ENCODE data around the gene LGALS3BP.

The LGALS3BP gene

DNA sequence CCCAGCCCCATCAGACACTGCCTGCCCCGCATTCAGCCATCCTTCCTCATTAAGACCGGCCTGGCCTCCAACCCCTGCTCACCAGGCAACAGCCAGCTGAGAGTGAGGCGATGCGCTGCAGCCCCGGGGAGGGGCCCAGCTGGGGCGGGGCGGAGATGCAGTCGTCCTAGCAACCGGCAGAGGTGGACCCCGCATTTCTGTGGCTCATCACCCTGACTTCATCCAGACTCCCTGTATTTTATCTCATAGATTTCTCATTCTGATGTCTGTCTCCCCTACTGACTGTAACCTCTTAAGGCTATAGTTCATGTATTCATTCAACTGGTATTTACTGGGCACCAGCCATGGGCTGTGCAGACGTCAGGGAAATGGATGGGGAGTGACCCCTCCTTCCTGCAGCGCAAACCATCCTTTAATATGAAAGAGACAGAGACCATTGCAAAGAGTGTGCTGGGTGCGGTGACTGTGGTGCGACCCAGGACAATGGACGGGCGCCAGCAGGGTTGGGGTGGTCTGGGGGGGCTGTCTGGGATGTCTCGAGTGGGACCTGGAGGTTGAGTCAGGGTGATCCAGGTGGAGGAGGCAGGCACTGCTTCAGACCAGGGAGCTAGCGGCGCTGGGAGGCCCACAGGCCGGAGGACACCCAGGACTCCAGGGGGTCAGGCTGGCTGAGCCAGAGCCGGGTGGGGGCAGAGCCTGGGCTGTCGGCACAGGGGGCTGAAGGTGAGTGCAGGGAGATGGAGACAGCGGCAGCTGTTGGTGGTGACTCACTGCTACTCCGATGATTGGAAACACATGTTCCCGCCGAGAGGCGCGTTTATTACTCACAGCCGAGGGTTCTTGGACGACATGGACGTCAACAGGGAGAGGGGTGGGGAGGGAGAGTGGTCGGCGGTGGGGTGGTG is 44.1 kb downstream of the LGALS3BP start:
- DNase-seq, result no peak

DNA sequence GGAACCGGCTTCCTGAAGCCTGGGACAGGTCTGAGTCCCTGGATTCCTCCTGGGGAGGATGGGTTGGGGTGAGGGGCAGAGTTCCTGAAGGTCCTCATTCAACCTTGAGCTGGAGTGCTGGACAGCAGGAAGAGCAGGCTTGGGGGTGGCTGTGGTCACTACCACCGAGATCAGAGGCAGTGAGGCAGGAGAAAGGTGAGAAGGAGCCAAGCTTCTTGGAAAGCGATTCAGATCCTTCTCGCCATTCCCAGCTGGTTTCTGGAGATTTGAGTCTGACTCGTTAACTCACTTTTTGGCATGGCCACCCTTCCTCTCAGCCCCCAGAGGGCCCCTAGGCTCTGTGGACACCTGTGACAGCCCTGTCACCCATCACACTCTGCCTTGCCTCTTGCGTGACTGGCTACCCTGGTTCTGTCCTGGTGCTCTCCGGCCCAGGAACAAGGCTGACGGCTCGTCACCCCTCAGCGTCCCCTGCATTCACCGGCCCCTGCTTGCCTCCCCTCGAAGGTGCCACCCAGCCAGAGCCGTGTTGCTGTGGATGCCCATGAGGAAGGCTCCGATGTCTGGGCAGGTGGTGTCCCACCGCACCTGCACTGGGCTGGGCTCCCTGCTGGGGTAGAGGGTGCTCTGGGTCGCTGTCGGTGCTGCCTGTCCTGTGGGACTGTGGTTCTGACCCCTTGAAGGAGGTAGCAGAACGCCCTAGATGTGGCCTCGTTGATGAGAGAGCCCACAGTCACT is 44.9 kb downstream of the LGALS3BP start:
- no peak for DNase-seq

DNA sequence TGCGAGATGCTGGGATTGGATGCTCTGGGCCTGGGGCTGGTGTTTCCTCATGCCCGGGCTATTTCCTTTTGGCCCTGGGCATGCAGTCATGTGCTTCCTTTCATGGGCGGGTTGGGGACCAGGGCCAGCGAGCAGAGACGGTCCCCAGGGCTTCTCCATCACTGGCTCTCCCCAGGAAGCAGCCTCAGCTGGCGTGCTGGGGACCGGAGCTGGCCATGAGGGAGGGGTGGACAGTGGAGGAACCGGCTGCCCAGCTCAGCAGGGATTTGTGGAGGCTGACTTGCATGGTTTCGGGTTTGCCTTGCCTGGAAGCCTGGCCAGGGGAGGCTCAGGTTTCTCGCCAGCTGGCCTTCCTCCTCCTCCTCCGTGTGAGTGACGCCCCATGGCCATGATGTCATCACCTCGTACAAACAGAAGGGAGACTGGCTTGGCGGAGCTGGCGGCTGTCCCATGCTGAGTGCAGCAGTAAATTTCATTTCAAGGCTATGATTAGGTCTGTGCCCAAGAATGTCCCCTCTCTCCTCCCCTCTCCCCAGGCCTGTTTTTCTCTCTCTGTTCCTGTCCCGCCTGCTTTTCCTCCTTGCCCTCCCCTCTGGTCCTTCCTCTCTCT is 45.7 kb downstream of the LGALS3BP start:
- DNase-seq, result no peak

DNA sequence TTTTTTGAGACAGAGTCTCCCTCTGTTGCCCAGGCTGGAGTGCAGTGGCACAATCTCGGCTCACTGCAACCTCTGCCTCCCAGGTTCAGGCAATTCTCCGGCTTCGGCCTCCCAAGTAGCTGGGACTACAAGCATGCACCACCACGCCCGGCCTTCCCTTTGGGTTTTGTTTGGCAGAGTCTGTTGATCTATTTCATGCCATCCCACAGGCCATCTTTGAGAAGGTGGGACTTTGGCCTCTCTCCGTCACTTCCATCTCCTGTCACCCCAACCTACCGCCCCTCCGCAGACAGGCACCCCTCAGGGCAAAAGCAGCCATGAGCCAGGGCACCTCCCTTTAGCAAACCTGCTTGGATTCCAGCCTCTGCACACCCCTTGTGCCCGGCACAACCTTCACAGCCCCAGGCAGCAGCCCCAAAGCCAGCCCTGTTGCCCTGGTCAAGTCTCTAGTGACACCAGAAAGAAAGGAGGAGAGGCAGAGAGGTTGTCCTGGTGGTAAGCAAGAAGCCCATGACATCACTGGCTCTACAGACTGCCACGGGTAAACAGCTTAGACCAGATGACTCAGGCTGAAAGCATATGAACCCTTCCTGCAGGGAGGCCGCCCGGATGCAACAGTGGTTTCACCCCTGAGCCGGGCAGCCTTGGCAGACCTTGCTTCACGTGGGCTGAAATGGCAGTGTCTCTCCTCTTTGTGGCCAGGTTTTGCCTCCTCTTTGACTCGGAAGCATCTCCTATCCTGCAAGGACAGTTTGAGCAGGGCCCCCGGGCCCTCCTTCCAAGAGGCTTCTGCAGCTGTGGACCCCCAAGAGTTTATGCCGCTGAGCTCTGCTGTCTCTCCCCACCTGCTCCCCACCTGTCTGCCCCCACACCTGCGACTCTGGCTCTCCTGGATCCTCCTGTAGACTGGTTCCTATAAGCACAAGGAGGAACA is 46.4 kb downstream of the LGALS3BP start:
- peak; percentile 35 for DNase-seq

DNA sequence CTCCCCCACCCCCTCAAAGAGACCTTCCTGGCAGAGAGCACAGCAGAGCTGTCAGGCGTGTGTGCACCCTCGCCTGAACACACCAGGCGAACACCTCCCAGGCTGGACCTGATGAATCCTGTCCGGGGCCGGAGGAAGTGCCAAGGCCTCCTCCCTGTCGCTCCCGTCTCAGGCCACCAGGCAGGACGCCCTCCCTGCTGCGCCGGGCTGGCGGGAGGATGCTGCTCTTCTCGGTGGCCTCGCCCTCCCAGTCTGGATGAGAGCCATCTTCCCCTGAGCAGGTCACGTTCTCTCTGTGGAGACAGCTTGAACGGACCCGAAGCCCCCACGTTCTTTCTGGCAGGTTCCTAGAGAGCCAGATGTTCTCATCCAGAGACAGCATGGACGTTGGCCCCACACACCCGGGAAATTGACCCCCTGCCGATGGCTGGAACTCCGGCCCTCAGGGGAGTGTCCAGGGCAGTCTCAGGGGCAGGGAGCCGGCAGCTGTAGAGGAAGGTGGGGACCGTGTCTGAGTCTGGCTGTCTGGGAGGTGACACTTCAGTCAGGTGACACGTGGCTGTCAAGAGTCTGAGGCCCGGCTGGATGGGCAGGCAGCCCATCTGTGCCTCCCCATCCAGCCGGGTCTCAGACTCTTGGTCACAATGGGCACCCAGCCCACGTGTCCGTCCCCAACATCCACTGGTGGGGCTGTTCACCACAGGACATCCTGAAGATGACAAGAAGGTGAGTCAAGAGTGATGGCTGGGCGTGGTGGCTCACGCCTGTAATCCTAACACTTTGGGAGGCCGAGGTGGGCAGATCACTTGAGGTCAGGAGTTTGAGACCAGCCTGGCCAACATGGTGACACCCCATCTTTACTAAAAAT is 49.6 kb downstream of the LGALS3BP start:
- DNase-seq, result no peak

DNA sequence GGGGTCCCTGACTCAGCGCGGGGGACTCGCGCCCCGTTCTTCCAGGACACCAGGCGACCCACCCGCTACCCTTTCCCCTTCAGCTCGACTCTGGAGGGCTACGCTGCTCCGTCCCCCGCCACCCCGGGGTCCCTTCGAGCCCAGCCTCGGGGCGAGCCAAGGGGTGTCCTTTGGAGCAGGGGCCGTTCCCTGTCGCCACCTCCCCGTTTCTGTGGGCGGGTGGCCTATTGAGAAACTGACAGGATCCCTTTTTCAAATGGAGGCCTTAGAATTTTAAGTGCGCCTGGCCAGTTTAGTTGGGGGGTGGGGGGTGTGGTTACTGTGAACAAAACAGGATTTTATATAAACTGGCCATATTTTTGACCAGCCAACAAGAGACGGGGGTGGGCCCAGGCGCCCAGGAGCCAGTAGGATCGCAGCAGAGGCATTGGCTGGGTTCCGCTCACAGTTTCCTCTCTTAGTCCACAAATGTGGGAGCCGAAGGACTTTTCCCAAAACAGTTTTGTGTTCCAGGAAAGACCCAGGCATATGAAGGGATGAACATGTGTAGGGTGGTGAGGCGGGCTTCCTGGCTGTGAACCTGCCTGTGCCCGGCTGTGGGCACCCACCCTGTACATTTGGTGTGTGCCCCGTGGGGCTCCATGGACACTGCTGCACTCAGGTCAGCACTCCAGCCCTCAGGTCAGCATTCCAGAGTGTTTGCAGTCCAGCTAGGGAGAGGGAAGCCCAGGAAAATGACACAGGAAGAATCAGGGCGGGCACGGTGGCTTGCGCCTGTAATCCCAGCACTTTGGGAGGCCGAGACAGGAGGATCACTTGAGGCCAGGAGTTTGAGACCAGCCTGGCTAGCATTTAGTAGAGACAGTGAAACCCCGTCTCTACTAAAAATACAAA is 53.8 kb downstream of the LGALS3BP start:
- DNase-seq, result peak; percentile 58

DNA sequence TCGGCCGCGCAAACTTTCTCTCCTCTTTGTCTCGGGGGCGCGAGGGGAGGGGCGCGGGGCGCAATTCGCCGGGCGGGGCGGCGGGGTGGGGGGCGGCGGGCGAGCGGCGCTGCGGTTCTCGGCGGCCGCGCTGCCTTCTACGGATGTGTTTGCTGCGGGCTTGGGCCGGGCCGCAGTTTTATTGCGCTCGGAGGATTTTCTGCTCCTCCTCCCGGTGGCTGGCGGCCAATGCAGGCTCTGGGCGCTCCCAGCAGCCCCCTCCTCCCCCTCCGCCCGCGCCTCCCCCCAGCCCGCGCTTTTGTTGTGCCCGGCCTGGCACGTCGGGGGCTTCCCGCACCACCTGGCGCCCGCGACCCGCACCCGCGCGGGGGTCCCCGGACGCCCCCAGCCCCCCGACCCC is 54.5 kb downstream of the LGALS3BP start, which contains the start of gene TIMP2:
TSS of gene TIMP2 (minus strand) at position 154 of the 400 bp plus-strand sequence. CDS start 299 bp downstream, outside the sequence.
- DNase-seq, result peak; percentile 85

DNA sequence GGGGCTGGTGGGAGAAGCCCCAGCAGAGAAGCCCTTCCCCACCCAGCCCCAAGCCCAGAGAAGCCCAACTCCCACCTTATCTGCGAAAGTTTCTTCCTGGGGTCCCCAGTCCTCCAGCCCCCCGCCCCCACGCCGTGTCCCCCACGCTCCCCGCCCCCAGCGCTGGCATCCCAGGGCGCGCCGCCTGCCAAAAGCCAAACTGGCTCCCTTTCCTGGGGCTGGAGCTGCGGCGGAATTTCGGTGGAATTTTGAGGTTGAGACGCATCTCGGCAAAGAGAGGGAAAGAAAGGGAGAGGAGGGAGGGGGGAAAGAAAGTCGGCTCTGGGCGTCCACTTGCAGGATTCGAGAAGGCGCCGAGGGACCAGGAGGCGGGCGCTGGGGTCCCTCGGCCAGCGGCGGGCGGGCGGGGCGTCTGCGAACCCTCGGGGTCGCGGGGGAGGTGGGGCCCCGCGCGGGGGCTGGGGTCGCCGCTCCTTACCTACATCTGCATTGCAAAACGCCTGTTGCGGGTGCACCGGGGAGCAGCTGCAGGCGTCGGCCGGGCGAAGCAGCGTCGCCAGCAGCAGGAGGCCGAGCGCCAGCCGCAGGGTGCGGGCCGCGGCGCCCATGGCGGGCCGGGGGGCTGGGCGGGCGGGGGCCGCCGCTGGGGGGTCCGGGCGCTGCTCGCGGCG is 55.1 kb downstream of the LGALS3BP start:
- no peak for DNase-seq

DNA sequence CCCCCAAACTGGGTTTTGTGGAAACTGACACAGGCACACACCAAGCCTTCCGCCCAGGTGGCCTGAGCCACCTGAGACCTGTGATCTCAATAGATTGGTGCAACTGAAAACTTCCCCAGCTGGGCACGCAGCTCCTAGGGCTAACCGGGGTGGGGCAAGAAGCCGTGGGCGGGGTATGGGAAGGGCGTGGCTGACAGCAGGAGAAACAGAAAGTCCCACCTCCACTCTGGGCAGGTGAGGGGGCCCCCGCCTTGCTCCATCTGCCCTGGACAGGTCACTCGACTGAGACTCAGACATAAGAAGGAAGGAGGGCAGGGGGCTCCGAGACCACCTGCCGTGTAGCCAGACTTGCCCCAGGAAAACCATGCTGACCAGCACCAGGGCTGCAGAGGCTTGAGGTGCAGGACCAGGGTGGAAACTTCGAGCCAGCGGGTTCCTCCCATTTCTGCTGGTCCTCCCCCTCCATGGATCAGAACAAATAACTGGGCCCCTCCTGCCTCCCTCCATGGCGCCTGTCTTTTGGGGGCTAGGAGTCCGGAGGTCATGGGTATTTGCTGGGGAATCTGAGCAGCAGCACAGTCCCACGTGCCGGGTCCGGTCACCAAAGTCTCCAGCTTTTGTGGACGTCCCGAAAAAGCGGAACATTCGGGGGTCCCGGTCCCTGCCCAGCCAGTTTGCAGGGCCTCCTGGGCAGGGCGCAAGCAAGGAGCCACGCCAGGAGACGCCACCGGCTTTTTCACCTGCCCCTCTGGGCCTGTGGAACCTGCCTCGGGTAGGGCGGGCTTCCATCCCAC is 55.9 kb downstream of the LGALS3BP start:
- peak; percentile 65 for DNase-seq

DNA sequence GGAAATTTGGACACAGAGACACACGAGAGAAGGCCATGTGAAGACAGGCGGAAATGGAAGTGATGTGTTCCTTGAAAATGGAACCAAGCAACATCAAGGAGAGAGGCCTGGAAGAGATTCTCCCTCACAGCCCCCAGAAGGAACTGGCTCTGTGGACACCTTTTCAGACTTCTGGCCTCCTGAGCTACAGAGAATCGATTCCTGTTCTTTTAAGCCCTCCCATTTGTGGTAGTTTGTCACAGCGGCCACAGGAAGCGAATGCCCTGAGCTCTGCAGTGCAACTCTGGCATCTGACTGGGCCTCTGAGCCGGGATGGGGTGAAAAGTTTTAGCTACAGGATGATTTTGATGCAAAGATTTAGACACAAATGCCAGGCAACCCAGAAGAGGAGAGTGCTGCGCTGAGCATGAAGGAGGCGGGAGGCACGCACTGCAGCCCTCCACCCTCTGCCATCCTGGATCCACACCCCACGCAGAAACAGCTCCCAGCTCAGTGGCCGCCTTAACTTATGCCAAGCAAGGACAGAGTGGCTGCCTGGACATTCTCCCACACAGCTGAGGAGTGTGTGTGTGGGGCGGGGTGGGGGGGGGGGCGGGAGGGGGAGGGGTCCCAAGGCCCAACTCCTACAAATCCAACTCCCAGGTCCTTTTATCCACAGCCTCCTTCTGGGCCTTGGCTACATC is 56.8 kb downstream of the LGALS3BP start:
- DNase-seq, result peak; percentile 41

DNA sequence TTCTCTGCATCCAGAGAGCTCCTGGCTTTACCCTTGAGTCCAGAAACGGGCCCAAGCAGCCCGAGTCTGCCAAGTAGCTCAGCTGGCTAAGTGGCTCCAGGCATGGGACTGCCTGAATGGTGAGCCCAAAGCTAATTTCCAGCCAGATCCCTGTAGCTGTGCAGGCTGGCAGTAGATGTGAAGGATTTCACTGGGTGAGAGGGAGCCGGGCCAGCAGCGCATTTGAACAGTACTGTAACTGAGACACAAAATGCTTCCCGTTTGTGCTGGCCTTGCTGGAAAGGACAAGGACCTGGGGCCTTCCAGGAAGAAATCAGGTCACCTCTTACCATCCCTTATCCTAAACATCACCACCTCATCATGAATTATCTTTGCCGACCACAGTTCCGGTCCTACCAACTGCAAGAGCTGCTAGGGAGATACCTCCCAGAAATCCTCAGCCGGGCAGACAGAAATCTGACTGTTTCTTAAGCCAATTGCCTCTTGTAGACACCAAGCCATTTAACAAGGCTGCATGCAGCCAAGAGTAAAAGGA is 58.2 kb downstream of the LGALS3BP start:
- DNase-seq, result no peak

All from hematopoietic multipotent progenitor cell treated with erythropoietin and hydrocortisone succinate and interleukin-3 and kit ligand, for 4 days (in vitro differentiated cells).